SJSA1 (cell line): ENCODE measurements around the gene CACNA1H. TPM values are rescaled to one million over a fixed set of nuclear protein-coding genes. Genes with fewer than 3 reads are reported as not detected.
"Not testable (repeated sequence)": the region's sequence is repeated elsewhere in the genome, so short reads cannot be mapped to it uniquely, and the experiment has no call there.

Experiments
- DNase-seq, 2 experiments: peaks; one replicate each; pipeline ENCODE4 v3.0.0-alpha.2; 2015 to 2020; ENCODE audit warnings: low spot score in 2 of 2, low read depth in 1 of 2
- H3K27ac ChIP-seq: fragments of 250-450 bp; sonication (Bioruptor Pico); 2 replicates; pipeline ENCODE4 v1.5.1; 2020; ENCODE audit warnings: mild to moderate bottlenecking, moderate library complexity
- H3K27me3 ChIP-seq: fragments of 250-450 bp; sonication (Bioruptor Pico); replicated peaks from 2 replicates; pipeline ENCODE4 v1.5.1; 2020; ENCODE audit warnings: mild to moderate bottlenecking, moderate library complexity
- H3K36me3 ChIP-seq: fragments of 250-450 bp; sonication (Bioruptor Pico); 2 replicates; pipeline ENCODE4 v1.5.1; 2020; ENCODE audit warnings: mild to moderate bottlenecking
- H3K4me1 ChIP-seq: fragments of 250-450 bp; sonication (Bioruptor Pico); replicated peaks from 2 replicates; pipeline ENCODE4 v1.6.1; 2021; ENCODE audit warnings: mild to moderate bottlenecking
- H3K4me3 ChIP-seq: fragments of 250-450 bp; sonication (Bioruptor Pico); 2 replicates; pipeline ENCODE4 v1.5.1; 2020; ENCODE audit warnings: mild to moderate bottlenecking
- H3K9me3 ChIP-seq: fragments of 250-450 bp; sonication (Bioruptor Pico); replicated peaks from 2 replicates; pipeline ENCODE4 v1.5.1; 2020; ENCODE audit warnings: mild to moderate bottlenecking
- total RNA-seq: library from RNA; depleted of rRNA; stranded (reverse); fragments of >200 nt; shearing (Covaris generic); gene quantifications from 2 replicates; pipeline ENCODE4 v1.2.3, GENCODE V29; 2014; rRNA removed

CACNA1H gene
- total RNA-seq, 1 experiment from 2014 or later: not detected

DNA sequence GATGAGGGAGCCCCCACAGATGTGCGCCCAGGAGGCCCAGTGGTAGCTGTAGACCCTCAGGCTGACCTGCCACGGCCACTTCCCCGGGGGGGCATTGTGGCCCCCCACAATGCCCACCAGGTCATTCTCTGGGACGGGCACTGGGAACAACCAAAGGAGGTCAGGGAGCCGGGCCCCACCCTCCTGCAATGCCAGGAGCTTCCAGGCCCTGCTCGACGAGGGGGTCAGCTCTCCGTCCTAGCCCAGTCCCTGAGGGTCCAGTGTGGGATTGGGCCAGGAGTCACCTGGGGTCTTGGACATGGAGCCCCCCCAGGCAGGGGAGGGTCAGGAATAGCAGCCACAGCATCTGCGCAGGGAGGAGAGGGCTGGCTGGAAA is 109.9 kb downstream of the CACNA1H start:
- Histone ChIP-seq H3K4me3 (no peak overlapping the region), H3K36me3 (no peaks in the 10 kb centered on the region), H3K27ac (no peak overlapping the region), H3K4me1 (no peaks in the 10 kb centered on the region), H3K27me3 (peaks cover 42% of the 10 kb centered on the region), H3K9me3 (no peaks in the 10 kb centered on the region)
- DNase-seq: no peak

- no peak for DNase-seq
- H3K9me3 ChIP-seq: no peaks in the 10 kb centered on the region
- no peaks in the 10 kb centered on the region for H3K36me3 ChIP-seq
- H3K27ac ChIP-seq: no peak overlapping the region
- H3K4me3 ChIP-seq: no peak overlapping the region
- peaks cover 51% of the 10 kb centered on the region for H3K27me3 ChIP-seq
- no peaks in the 10 kb centered on the region for H3K4me1 ChIP-seq
Observed at GRCh38 chr16:1263591-1264344, 110.9 kb downstream of the CACNA1H start.

DNA sequence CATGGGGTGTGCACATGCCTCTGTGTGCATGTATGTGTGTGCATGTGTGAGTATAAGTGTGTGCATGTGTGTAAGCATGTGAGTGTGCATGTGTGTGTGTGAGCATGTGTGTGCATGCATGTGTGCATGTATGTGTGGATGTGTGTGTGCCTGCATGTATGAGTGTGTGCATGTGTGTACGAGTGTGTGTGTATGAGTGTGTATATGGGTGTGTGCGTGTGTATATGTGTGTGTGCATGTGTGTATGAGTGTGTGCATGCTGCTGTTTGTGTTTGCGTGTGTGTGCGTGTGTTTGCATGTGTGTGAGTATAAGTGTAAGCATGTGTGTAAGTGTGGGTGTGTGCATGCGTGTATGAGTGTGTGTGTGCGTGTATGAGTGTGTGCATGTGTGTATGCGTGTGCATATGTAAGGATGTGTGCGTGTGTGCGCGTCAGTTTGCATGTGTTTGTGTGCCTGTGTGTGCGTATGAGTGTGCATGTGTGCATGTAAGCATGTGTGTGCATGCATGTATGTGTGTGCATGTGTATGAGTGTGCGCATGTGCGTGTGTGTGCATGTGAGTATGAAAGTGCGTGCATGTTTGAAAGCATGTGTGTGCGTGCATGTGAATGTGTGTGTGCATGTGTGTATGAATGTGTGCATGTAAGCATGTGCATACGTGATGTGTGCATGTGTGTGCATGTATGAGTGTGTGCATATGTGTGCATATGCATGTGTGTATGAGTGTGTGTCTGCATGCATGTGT is 111.6 kb downstream of the CACNA1H start:
- DNase-seq: no peak
- peaks cover 48% of the 10 kb centered on the region for H3K27me3 ChIP-seq
- H3K4me1 ChIP-seq: no peaks in the 10 kb centered on the region
- no peak overlapping the region for H3K4me3 ChIP-seq
- H3K36me3 ChIP-seq: no peaks in the 10 kb centered on the region
- H3K27ac ChIP-seq: no peak overlapping the region
- no peaks in the 10 kb centered on the region for H3K9me3 ChIP-seq

- peaks cover 47% of the 10 kb centered on the region for H3K27me3 ChIP-seq
- no peaks in the 10 kb centered on the region for H3K9me3 ChIP-seq
- H3K36me3 ChIP-seq: no peaks in the 10 kb centered on the region
- H3K4me3 ChIP-seq: no peak overlapping the region
- no peak for DNase-seq
- H3K4me1 ChIP-seq: no peaks in the 10 kb centered on the region
- H3K27ac ChIP-seq: no peak overlapping the region
Observed at GRCh38 chr16:1265090-1265630, 112.3 kb downstream of the CACNA1H start.

- Histone ChIP-seq H3K27ac (no peak overlapping the region), H3K9me3 (no peaks in the 10 kb centered on the region), H3K27me3 (peaks cover 49% of the 10 kb centered on the region), H3K4me3 (no peak overlapping the region), H3K36me3 (no peaks in the 10 kb centered on the region), H3K4me1 (no peaks in the 10 kb centered on the region)
- DNase-seq: no peak
Observed at GRCh38 chr16:1265826-1266225, 112.9 kb downstream of the CACNA1H start.

GRCh38 chr16:1269418-1269817 is 116.5 kb downstream of the CACNA1H start:
- H3K27me3 ChIP-seq: peaks cover 31% of the 10 kb centered on the region
- H3K4me1 ChIP-seq, H3K9me3 ChIP-seq, DNase-seq, H3K36me3 ChIP-seq, H3K27ac ChIP-seq, H3K4me3 ChIP-seq: not testable (repeated sequence)

GRCh38 chr16:1271380-1271723 is 118.4 kb downstream of the CACNA1H start:
- no peak overlapping the region for H3K4me3 ChIP-seq
- no peaks in the 10 kb centered on the region for H3K36me3 ChIP-seq
- peaks cover 38% of the 10 kb centered on the region for H3K27me3 ChIP-seq
- no peak overlapping the region for H3K27ac ChIP-seq
- no peak for DNase-seq
- H3K9me3 ChIP-seq: no peaks in the 10 kb centered on the region
- H3K4me1 ChIP-seq: no peaks in the 10 kb centered on the region

Other genes with a start within 250 kb of the CACNA1H start
- 16.3 and 23.5 TPM in 2 replicates for gene LMF1, start 182.1 kb upstream of the CACNA1H start, total RNA-seq
- 3.1 and 4.9 TPM in 2 replicates for gene SOX8, start 171.3 kb upstream of the CACNA1H start, total RNA-seq
- gene SSTR5, start 80.4 kb upstream of the CACNA1H start, total RNA-seq: not detected in 2 replicates
- not detected in 2 replicates for gene C1QTNF8, start 56.9 kb upstream of the CACNA1H start, total RNA-seq
- gene TPSG1, start 72.2 kb downstream of the CACNA1H start, total RNA-seq: not detected in 2 replicates
- not detected in 2 replicates for gene TPSB2, start 77.1 kb downstream of the CACNA1H start, total RNA-seq
- gene TPSAB1, start 87.6 kb downstream of the CACNA1H start, total RNA-seq: not detected in 2 replicates
- gene TPSD1, start 103.0 kb downstream of the CACNA1H start, total RNA-seq: not detected in 2 replicates
- gene UBE2I, start 156.5 kb downstream of the CACNA1H start, total RNA-seq: 45.2 and 77.4 TPM in 2 replicates
- gene BAIAP3, start 180.5 kb downstream of the CACNA1H start, total RNA-seq: 1.2 and 3.1 TPM in 2 replicates
- gene TSR3, start 198.8 kb downstream of the CACNA1H start, total RNA-seq: 110 and 166 TPM in 2 replicates
- 45.9 and 60.7 TPM in 2 replicates for gene GNPTG, start 198.8 kb downstream of the CACNA1H start, total RNA-seq